ENCODE measurements around the gene TRIM24.

Gene TRIM24

GRCh38 chr7:138627361-138627760 is 167.3 kb downstream of the TRIM24 start:
- DNase-seq, result no peak

DNA sequence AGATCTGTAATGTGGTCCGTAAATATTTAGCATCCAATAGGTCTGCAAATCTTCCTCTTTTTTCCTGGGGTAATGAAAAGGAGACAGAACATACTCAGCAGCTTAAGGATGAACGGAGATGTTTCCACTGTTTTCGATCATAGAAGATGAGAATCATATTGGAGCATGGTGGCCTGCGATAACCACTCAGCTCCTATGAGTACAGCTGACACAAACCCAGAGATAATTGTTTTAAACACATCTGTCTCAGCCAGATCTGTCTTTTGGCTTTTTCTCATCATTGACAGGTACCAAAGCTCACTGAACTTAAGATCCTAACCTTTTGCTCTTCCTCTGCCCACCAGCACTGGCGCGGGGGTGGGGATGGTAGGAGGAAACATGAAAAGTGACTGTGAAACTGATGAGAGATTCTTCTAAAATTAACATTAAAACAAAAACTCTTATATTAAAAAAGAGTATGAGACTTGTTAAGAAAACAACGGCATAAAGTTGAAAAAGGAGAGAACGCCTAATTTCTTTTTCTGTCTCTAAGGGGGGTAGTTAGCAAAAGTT is 170.1 kb downstream of the TRIM24 start:
- no peak for DNase-seq

DNA sequence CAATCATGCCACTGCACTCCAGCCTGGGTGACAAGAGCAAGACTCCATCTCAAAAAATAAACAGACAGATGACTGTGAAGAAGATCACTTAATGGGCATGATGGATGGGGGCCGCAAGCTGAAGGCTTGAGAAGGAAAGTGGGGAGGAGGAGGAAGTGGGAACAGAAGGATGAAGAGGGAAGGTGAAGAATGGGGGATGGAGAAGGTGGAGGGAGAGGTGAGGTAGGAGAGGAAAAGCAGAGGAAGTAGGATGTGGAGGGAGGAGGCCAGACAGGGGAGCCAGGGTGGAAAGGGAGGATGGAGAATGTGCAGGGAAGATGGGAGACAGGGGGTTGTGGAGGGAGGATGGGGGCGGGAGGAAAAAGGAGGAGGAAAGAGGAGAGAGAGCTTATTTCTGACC is 172.3 kb downstream of the TRIM24 start:
- DNase-seq, result no peak

DNA sequence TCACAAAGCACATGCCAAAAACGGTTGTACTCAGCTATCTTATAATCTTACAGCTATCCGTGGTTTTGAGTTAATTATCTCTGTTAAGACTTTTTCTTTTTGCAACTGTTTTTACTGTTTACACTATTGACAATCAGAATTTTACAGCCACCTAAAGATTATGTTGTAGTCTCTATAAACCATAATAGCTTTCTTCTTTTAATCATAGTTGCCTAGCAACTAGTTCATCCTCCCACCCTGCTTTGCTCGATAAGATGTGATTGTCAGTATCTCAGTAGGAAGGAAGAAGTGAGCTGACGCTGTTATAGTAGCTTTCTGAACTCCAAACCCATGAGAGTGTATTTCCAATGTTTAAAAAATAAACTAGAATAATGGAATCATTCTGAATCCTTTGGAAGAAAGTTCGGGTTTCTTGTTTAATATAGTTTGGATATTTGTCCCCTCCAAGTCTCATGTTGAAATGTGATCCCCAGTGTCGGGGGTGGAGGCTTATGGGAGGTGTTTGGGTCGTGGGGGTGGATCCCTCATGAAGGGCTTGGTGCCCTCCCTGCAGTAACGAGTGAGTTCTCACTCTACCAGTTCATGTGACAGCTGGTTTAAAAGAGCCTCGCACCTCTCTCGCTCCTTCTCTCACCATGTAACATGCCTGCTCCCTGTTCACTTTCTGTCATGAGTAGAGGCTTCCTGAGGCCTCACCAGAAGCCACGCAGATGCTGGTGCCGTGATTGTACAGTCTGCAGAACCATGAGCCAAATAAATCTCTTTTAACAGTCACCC is 173.0 kb downstream of the TRIM24 start:
- DNase-seq, result no peak
